Measurements from ENCODE around the gene PCDH19.

DNA sequence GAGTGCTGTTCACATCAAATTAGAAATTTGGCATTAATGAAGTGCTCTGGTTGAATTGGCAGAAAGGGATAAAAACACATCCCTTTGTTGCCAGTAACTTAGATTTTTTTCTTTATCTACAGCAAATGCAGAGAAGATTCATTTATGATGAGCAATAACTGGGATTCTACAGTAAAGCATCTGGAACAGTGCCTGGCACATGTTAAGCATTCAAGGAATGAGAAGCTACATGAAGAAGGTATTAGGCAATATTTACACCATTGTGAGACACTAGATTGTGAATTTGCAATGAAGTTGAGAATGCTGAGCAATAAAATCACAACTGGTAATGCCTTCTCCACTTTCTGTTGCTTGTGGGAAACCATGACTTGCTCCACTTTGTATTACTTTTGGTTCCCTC is 33.5 kb downstream of the PCDH19 start:
- TF ChIP-seq CTCF (IDR thresholded peaks at IDR 0.05) = no peak
- no peak for TF ChIP-seq POLR2A (IDR thresholded peaks at IDR 0.05)

Measured in prostate gland (tissue), 2 donors.